Measurements from ENCODE around the gene ASPSCR1.

- TF ChIP-seq POLR2A (IDR thresholded peaks at IDR 0.05; ENCODE audit: low read depth, low read length) (no peak), TAF1 (IDR thresholded peaks at IDR 0.05; ENCODE audit: low read depth, low read length) (no peak), SPI1 (IDR thresholded peaks at IDR 0.05; ENCODE audit: low read depth, low read length) (no peak)
Measured at GRCh38 chr17:82053130-82053529, 75.7 kb downstream of the ASPSCR1 start.

Measured in GM12891 (cell line).